ENCODE data around the gene BAG5.

DNA sequence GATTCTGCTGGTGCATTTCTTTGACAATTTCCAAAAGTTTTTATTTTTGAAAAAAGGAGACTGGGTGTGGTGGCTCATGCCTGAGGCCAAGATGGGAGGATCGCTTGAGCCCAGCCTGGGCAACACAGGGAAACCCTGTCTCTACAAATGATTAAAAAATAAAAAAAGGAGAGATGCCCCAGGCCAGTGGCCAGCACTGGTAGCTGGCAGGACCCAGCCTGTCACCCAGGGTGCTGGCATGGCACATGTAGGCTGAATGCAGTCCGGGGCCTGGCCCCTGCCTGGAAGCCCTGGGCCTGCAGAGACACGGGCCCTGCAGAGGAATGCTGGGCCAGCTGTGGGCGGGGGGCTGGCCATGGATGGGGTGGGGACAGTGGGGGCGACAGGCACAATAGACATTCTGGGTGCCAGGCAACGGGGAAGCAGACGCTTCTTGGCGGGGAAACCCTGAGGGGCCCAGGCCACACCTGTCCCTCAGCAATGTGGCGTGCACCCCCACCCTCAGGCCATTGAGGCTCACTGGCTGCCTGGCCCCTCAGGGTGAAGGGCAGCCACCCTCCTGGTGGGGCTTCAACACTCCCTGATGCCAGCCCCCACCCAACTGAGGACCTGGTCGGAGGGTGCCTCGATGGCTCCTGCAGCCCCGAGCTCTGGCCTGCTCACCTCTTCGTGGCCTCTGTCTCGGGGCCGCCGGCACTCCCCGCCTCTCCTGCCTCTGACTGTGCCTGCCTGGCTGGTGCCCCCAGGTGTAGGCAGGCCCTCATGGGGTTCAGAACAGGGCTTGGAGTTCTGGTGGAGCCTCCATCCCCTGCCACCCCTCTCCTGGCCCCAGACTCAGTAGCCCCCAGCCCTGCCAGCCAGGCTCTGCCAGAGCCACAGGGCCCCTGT is 21.4 kb downstream of the BAG5 start:
- TF ChIP-seq GATA2 (IDR thresholded peaks at IDR 0.05; ENCODE audit: low read depth, low read length) (no peak), GATA3 (IDR thresholded peaks at IDR 0.05; ENCODE audit: low read depth, low read length) (no peak)

Measured in SH-SY5Y (cell line).